ENCODE results near the gene CALCOCO1.

- no peak for TF ChIP-seq CTCF (IDR thresholded peaks at IDR 0.05 in 4 of 5, conservative IDR thresholded peaks at IDR 0.05 in 1 of 5)
- no peak for TF ChIP-seq POLR2A (IDR thresholded peaks at IDR 0.05)
These were observed 26.7 kb downstream of the CALCOCO1 start for GRCh38 chr12:53700567-53700966.
